NCI-H1694 (cell line): Measurements from ENCODE around the gene POLR3F.
A peak's percentile ranks its signal among the peaks of the same experiment; 100 is the strongest.
"Not testable (repeated sequence)": the region's sequence is repeated elsewhere in the genome, so short reads cannot be mapped to it uniquely, and the experiment has no call there.

Source experiments
- DNase-seq: peaks from one replicate; lab custom pipeline; 2025; lab: John Stamatoyannopoulos, UW

Gene POLR3F, protein sequence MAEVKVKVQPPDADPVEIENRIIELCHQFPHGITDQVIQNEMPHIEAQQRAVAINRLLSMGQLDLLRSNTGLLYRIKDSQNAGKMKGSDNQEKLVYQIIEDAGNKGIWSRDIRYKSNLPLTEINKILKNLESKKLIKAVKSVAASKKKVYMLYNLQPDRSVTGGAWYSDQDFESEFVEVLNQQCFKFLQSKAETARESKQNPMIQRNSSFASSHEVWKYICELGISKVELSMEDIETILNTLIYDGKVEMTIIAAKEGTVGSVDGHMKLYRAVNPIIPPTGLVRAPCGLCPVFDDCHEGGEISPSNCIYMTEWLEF

DNA sequence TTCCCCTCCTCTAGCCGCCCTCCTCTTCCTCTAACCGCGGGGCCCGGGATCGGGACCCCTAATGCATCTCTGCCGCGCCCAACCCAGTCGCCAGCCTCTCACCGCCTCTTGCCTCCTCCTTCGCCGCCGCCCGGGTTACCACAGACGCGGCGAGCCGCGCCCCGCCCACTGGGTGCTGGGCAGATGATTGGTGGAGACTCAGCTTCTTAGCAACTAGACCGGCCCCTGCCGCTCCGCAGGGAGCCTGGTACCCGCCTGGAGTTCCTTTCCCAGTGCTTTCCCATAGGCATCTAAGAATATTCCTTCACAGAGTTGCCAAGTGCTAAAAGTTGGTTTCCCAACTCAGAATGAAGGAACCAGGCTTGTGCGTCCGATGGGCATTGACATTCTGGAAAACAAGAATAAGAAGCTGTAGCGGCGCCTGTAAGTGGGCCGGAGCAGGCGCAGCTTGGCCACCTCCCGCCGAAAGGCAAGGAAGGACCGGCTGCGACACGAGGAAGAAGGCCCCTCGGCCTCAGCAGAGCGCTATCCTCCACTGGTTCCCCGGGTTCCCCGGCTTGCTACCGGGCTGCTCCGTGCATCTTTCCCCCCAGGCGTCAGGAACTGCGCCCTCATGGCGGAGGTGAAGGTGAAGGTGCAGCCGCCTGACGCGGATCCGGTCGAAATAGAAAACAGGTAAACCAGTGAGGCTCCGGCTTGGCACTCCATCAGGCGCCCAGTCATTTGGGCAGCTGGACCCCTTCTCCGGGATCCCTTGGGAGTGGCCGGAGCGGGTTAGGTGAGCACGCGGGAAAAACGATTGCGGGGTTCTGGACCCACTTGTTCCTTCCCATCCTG is at the start of gene POLR3F, which contains the start of gene DZANK1:
TSS of gene POLR3F (plus strand) at position 497 of the 837 bp plus-strand sequence. CDS start at position 614, 117 bp downstream.
TSS of gene DZANK1 (minus strand) at position 137 of the 837 bp plus-strand sequence. CDS start 1,672 bp downstream, outside the sequence.
- DNase-seq, result peak; percentile 88

DNA sequence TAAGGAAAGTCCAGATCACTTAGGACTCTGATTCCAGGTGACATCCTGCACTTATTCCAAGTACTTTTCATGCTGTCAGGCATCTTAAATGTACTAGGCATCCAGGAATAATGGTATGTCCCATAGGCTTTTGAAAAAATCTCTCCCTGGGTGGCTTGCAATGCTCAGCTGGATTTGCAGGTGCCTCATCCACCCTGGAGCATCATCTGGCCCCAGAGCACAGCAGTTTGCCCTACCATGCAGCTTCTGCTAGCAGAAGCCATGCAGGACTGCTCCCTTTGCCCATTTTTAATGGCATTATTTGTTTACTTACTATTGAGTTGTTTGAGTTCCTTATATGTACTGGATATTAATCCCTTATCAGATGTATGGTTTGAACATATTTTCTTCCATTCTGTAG is 45.6 kb upstream of the POLR3F start:
- DNase-seq, result no peak

DNA sequence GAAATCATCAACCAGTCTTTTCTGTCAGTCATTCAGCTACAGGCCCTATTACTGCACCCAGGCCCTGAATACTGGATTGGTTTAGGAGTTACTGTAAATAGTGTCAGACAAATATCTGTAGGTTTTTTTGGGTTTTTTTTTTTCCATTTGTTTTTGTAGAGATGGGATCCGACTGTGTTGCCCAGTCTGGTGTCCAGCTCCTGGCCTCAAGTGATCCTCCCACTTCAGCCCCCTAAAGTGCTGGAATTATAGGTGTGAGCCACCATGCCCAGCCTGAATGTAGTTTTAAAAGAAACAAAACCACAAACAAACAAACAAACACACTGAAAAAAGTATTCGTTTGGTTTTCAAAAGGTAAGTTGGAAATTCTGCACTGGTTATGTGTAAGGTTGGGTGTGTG is 40.0 kb upstream of the POLR3F start:
- DNase-seq, result no peak

DNA sequence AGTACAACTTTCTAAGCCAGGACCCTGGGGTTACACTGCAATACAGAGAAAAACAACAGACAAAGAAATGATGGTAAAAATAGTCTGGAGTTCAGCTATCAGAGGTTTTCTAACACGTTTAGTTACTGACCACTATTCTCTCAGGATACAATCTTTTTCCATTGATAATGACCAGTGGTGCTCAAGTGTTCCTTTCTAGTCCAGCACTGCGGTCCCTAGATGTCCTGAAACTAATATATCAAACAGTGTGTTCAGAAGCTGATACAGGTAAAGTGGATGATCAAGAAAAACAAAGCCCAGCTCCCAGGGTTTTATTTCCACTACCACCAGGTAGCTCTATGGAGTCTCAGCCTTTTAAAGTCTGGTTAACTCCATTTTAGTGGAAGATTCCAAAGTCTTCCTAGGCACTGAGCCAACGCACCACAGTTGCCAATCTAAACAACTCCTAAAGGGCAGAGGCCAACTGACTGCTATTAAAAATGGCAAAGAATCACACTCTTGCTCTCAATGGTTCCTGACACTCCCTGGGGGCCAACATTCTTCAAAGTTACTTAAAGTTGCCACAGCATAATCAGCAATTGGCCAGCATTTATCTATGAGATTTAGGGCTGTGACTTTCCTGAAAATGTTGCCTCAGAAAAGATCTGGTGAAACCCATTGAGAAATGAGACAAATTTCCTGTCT is 38.6 kb upstream of the POLR3F start:
- DNase-seq, result no peak

DNA sequence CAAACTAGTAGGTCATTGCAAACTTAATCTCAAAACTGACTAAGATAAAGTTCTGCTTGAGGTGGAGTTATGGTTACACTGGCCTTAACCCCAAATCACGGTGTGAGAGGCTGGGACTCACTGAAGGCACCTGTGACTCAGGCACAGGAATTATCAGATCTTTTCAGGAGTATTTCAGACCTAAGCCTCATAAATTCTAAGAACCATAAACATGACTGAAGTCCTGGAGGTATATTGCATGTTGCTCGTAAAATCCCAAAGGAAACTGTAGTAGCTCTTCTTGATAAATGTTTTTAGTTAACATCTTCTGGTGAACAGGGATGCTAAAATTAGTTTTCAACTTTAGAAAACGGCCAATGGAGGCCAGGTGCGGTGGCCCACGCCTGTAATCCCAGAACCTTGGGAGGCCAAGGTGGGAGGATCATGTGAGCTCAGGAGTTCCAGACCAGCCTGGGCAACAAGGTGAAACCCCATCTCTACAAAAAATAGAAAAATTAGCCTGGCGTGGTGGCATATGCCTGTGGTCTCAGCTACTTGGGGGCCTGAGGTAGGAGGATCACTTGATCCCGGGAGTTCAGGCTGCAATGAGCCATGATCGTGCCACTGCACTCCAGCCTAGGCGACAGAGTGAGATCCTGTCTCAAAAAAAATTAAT is 36.9 kb upstream of the POLR3F start:
- no peak for DNase-seq

DNA sequence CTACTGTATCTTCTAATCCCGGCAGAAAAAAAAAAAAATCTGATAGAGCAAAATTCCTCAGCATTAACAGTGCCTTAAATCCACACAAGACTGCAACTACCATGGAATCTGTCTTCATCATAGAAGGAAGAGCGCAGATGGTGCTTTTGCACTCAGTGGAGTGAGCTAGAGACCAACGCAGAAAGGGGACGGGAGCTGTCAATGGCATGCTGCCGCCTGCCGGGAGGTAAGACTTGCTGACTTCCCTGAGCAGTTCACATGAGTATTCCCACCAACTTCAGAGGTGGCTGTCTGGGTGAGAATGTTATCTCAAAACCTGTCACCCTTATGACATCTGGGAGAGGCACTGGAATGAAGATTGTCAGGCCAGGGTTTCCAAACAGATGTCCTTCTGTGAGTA is 36.0 kb upstream of the POLR3F start:
- no peak for DNase-seq

DNA sequence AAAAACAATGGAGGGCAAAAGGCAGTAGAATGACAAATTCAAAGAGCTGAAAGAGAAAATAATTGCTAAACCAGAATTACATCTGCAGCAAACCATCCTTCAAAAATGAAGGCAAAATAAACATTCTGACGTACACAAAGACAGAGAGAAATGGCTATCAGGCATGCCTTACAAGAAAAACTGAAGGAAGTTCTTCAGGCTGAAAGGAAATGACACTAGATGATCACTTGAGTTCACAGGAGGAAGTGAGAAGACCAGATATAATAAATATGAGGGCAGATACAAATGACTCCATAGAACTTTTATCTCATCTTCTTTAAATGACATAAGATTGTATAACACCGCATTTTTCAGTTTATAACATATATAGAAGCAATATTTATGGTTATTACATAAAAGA is 30.3 kb upstream of the POLR3F start:
- no peak for DNase-seq

DNA sequence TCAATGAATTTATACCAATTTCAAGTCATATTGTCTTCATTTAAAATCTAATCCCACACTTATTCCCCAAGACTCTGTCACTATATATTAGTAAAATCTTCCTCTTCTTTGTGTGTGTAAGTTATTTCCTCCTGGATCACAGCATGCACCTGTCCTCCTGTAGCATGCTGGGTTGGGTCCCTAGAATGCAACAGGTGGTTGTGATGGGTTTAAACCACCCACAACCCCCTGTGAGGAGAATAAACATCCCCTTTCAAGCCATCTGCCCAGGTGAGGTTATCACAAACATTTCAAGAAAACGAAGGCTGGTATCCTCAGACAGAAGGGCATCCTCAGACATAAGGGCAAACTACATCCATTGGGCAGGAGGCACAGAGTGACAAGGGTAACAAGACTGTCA is 26.8 kb upstream of the POLR3F start:
- no peak for DNase-seq

DNA sequence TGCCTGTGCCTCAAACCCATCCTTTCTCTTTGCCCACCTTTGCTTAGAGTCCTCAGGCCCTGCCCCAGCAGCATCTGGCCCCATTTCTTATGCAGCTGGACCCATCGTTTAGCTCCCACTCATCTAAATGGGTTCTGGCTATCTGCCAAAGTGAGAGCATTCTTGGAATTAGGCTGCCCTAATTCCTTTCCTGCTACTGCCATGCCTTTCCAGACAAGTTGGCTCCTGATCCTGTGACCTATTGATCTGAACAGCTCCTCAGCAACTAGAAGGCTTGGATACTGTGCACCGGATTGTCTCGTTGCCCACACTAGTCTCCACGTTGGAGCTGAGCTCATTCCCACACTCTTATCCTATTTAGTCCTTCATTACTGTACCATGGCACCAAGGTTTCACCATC is 23.3 kb upstream of the POLR3F start:
- no peak for DNase-seq

DNA sequence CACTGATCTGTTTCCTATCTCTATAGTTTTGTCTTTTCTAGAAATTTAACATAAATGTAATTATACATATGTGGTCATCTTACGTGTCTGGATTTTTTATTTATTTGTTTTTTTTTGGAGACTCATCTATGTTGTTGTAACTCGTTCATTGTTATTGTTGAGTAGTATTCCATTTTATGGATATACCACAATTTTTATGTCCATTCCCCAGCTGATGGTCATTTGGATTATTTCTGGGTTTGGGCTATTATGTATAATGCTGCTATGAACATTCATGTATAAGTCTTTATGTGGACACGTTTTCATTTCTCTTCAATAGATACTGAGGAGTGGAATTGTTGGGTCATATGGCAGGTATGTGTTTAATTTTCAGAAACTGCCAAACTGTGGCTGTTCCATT is 10.6 kb upstream of the POLR3F start:
- no peak for DNase-seq

DNA sequence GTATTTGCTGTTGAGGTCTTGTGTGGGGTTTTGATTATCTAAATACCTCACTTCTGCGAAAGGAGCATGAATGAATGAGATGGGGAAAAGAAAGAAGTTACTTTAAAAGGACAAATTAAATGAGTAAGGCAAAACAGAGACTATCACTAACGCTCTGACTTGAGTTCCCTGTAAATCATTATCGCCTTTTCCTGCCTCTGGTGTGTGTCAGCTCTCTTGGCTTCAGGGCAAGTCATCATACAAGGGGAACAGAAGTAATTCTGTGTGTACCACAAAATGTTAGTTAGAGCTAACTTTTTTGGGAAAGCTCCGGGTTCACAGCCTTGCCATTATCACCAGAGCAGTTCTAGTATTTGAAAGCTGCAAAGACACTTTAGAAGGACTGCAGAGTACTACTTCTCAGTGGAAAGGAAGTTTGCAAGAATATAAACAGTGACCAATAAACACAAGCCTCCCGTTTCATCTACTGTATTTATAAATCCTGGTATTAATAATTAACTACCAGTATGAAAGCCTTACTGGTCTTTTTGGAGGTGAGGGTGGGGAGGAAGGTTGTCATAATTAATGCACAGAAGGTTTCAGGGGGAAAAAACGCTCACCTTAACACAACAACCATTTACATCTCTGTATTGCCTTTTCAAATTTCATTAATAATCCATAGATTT is 1.5 kb upstream of the POLR3F start:
- no peak for DNase-seq

DNA sequence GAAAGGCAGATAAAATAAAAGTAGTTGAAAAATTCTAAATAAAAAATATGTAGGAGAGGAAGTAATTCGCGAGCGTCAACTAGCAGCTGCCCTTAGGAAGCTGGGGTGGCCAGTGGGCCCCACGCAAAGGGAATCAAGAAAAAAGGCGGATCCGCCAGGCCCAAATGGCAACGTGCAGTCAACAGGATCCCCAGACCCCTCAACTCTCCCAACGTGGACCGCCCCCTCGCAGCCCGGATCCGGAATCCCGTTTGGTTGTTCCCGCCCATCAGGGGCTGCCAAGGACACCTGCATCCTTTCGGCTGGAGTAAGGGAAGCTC is 656 bp upstream of the POLR3F start:
- peak; percentile 67 for DNase-seq

DNA sequence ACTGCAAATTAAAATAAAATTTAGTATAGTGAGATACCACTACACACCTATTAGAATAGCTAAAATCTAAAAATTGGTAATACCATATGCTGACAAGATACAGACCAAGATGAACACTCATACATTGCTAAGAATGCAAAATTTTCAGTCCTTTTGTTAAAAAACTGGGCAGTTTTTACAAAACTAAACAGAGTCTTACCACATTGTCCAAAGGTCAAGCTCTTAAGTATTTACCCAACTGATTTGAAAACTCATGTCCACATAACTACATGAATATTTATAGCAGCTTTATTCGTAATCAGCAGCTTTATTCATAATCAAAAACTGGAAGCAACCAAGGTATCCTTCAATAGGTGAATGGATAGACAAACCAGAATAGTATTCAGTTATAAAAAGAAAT is 10.0 kb downstream of the POLR3F start:
- DNase-seq, result no peak

DNA sequence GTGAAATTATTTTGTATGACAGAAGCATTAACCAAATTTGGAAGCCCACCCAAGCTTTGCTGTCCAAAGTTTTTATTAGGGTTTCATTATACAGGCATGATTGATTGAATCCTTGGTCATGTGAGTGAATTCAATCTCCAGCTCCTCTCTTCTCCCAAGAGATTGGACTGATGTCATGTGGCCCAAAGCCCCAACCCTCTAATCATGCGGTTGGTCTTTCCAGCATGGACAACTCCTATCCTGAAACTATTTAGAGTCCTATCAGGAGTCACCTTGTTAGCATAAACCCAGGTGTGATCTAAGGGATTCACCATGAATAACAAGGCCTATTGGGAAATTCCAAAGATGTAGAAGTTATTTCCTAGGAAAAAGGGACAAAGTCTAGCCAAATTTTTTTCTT is 10.6 kb downstream of the POLR3F start:
- DNase-seq, result no peak

DNA sequence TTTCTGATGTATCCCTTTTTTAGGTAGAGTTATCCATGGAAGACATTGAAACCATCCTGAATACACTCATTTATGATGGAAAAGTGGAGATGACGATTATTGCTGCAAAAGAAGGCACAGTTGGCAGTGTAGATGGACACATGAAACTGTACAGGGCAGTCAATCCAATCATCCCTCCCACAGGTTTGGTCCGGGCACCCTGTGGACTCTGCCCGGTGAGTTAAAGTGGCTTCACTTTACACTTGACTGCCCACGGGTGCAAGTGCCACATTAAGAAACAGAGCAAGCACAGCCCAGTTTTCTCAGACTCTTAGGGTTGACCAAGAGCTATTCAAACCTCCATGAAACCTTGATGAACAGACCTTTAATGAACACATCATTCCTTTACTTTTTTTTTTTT is 14.4 kb downstream of the POLR3F start:
- no peak for DNase-seq

DNA sequence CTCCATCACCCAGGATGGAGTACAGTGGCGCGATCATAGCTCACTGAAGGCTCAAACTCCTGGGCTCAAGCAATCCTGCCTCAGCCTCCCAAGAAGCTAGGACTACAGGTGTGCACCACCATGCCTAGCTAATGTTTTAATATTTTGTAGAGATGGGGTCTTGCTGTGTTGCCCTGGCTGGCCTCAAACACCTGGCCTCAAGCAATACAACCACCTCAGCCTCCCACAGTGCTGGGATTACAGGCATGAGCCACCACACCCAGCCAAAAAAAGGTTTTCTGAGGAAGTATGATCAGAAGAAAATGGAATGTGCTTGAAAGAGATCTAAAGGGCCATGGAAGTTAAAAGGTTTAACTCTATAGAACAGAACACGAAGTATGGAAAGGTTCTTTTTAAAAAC is 21.1 kb downstream of the POLR3F start:
- DNase-seq, result no peak

DNA sequence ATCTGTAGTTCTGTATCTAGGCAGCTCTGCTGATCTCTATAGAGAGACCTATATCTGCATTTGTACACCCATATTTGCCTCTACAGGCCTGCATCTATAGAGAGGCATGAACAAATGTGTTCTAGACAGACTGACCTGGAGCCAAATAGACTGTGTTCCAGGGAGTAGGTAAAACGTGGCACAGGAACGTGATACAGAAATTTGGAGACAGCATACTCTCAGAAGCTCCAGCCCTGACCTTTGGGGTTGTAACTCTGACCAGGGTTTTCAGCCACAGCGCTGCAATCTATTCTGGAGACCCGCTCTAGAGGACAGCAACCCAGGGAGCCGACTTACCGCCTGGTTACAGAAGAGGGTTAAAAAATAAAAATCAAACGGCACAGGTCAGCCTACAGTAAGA is 28.9 kb downstream of the POLR3F start:
- peak; percentile 24 for DNase-seq

DNA sequence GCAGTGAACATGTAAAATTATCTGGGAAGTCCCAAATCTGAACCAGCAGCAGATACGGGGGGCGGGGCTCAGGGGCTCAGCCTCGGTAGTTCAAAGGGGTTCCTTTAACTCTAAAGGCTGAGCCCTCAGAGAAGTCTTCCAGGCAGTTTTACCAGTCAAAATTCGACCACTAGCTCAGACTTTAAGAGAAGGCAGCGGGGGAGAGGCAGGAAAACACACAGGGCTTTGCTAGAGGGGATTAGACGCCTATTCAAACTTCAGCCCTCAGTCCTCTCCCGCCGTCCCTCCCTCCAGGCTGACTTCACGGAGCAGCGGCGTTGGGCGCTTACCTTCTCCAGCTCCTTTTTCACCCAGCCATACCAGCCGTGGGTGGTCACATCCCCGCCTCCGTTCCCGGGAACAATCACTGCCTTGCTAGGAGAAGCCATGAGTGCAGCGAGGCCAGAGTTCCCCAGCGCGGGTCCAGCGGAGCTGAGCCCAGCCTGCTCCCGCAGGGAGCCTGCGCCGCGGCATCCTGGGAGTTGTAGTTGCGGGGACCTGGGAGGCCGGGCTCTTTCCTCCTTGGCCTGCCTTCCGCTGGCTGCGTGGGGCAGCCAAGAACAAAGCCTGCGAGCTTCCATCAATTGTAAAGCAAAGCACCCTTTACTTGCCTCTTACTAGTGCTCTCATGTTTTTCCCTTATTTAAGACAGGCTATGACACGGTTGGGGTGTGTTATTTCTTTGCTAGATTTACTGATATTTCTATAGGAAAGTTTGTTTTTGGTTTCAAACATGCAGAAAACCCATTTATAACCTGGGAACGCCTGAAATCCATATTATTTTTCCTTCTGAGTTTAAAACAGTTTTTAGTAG is 29.8 kb downstream of the POLR3F start, which contains the start of gene RBBP9:
TSS of gene RBBP9 (minus strand) at position 486 of the 853 bp plus-strand sequence. CDS start at position 428, 58 bp downstream.
- DNase-seq, result peak; percentile 63

DNA sequence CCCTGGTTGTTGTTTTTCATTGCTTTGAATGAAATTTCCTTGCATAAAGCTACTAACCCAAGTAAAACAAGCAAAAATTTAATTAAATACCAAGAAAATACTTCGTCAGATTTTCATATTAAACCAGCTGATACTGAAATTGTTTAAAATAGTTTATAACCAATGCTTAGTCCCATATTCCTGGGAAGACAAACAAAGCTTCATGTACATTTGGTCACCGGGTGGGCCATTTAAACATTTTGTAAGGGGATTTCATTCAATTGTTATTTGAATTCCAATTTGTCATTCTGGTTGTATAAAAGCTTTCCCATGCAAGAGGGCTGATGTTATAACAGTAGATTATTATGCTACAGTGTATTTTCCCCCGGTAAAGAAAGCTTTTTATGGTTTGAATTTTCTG is 30.4 kb downstream of the POLR3F start:
- no peak for DNase-seq

DNA sequence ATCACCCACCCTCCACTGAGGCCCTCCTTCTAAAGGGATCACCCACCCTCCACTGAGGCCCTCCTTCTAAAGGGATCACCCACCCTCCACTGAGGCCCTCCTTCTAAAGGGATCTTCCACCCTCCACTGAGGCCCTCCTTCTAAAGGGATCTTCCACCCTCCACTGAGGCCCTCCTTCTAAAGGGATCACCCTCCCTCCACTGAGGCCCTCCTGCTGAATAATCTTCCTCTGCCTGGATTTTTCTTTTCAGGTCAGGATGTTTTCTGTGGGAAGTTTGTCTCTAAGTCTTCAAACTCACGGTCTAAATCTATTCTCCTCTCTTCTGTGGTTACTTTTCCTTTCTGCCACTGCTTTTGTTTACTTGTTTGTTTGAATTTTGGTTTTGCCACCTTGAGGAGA is 34.5 kb downstream of the POLR3F start:
- DNase-seq, result not testable (repeated sequence)
